ENCODE results near the gene AKT1. TPM values are rescaled to one million over a fixed set of nuclear protein-coding genes. Genes with fewer than 3 reads are reported as not detected.

AKT1 gene
- total and polyA plus RNA-seq, 2 of the 13 experiments (the other 11 are each of a cell fraction or from before 2014, with no cell fraction given), result 96.2 to 116 TPM

- TF ChIP-seq, protein P1, sequence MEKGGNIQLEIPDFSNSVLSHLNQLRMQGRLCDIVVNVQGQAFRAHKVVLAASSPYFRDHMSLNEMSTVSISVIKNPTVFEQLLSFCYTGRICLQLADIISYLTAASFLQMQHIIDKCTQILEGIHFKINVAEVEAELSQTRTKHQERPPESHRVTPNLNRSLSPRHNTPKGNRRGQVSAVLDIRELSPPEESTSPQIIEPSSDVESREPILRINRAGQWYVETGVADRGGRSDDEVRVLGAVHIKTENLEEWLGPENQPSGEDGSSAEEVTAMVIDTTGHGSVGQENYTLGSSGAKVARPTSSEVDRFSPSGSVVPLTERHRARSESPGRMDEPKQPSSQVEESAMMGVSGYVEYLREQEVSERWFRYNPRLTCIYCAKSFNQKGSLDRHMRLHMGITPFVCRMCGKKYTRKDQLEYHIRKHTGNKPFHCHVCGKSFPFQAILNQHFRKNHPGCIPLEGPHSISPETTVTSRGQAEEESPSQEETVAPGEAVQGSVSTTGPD (CRISPR knock-in tag; IDR thresholded peaks at IDR 0.05), result no peak
- TF ChIP-seq ZSCAN22 (CRISPR knock-in tag; IDR thresholded peaks at IDR 0.05), result no peak
- no peak for TF ChIP-seq ZBTB44 (CRISPR knock-in tag; IDR thresholded peaks at IDR 0.05)
- no peak for TF ChIP-seq RXRA (CRISPR knock-in tag; IDR thresholded peaks at IDR 0.05)
Observed at GRCh38 chr14:104739026-104739425, 56.5 kb downstream of the AKT1 start (continued).

DNA sequence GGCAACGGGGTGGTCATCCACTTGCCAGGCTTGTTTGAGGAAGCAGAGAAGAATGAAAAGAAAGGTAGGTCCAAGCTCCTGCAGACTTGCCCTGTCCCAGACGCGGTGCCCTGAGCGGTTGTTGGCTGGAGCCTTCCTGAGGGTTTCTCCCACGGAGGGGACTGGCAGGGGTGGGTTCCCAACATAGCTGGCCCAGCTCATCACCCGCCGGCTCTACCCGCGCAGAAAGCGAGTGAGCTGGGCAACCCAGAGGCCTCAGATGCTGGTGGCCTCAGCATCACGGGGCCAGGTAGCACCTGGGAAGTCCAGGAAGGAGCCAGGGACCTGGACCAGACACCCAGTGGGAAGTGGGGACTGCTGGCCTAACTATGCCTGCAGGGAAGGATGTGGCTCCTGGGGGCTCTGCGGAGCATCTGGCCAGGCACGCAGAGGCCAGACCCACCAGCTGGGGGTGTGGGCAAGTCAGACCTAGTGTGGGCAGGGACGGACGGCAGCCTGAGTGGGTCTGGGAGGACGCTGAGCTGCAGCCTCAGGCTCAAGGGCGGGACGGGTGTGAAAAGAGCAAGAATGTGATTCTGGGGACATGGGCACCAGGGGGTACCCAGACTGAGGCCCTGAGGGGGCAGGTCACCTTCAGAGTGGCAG lies 57.1 kb downstream of the AKT1 start:
- Histone ChIP-seq H3K36me3 (replicated peaks in 1 of 2; ENCODE audit: control insufficient read depth in 1 of 2, insufficient read depth in 2 of 2, low read length in 2 of 2) (no peaks in the 10 kb centered on the region; a peak in 2 of 5 replicates), H3K4me3 (replicated peaks in 1 of 3; ENCODE audit: insufficient read depth in 1 of 3, low read depth in 2 of 3, low read length in 3 of 3) (no peak overlapping the region), H3K9ac (ENCODE audit: insufficient read depth, low read depth, low read length) (no peak overlapping the region), H3K79me2 (ENCODE audit: insufficient read depth, low read length) (no peaks in the 10 kb centered on the region), H2AFZ (ENCODE audit: low read length) (no peak overlapping the region), H3K27ac (ENCODE audit: extremely low read length, insufficient read depth, low read length) (no peak overlapping the region), H4K20me1 (ENCODE audit: insufficient read depth, low read length) (no peaks in the 10 kb centered on the region), H3K4me2 (ENCODE audit: low read depth, low read length) (no peak overlapping the region), H3K4me1 (ENCODE audit: insufficient read depth, low read length) (peaks cover 54% of the 10 kb centered on the region), H3K9me3 (ENCODE audit: low read length) (no peaks in the 10 kb centered on the region), H3K27me3 (ENCODE audit: control insufficient read depth in 1 of 2, insufficient read depth in 2 of 2, low read length in 2 of 2) (no peaks in the 10 kb centered on the region)
- intact Hi-C loops (cut with micrococcal nuclease; ENCODE audit: unreplicated experiment), result no loop called here
- WGBS (ENCODE audit: low lambda C conversion rate), result 97% methylated on average over 12 of the region's 18 CpGs
- no peak for FAIRE-seq
- POLR2A ChIA-PET, result no interaction called here
- TF ChIP-seq ZSCAN21 (CRISPR knock-in tag; IDR thresholded peaks at IDR 0.05; ENCODE audit: borderline replicate concordance), result 0 out of 2 replicates have a peak, but pooled peaks have one; percentile 23
- TF ChIP-seq HNRNPH1 (optimal IDR thresholded peaks at IDR 0.05; ENCODE audit: low read depth, low read length), result no peak
- TF ChIP-seq, protein P2, sequence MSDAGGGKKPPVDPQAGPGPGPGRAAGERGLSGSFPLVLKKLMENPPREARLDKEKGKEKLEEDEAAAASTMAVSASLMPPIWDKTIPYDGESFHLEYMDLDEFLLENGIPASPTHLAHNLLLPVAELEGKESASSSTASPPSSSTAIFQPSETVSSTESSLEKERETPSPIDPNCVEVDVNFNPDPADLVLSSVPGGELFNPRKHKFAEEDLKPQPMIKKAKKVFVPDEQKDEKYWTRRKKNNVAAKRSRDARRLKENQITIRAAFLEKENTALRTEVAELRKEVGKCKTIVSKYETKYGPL (CRISPR knock-in tag; IDR thresholded peaks at IDR 0.05), result no peak
- in situ Hi-C loops (cut with HindIII; ENCODE audit: extremely low pct_ligation_motif_present, low pct_unique_long_range_greater_than_20kb), result no loop called here
- no peak for ATAC-seq
- CTCF ChIA-PET (ENCODE audit: low intra/inter-chr PET ratio, low total read pairs), result no interaction called here
- no peak for DNase-seq (ENCODE audit: low spot score)
- no TSS peak for BruUV-seq (replicated peaks)
